Stimulated activated CD4-positive, alpha-beta T cell treated with anti-CD3 and anti-CD28 coated beads, TNF-alpha, amount 100 ng/mL, for 24 hours (primary cell): ENCODE measurements around the gene CYSTM1.

Source experiments
- DNase-seq, 3 experiments: peaks; one replicate each; pipeline ENCODE4 v3.0.0-alpha.2; 2020; ENCODE audit warnings: low read depth in 3 of 3

CYSTM1 gene

DNA sequence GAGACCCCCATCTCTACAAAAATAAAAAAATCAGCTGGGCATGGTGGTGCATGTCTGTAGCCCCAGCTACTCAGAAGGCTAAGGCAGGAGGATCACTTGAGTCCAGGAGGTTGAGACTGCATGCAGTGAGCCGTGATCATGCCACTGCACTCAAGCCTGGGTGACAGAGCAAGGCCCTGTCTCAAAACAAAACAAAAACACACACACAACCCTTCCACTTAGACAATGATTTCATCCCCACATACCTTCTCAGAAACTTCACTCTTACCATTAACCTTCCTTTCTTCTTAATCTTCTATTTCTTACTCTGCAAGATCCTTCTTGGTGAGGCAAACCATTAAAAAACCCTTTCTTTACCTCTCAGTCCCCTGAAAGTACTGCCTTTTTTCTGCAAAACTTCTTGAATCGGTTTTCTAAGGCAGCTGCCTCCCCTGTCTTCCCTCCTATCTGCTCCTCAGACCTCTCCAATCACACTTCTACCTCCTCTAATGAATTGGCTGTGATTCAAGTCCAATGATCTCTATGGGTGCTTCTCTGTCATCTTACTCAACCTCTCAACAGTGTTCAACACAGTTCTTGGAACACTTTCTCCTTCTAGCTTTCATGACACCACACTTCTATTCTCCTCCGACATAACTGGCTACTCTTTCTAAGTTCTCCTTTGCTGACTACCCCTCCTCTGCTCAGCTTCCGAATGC is 80.6 kb downstream of the CYSTM1 start:
- no peak for DNase-seq

DNA sequence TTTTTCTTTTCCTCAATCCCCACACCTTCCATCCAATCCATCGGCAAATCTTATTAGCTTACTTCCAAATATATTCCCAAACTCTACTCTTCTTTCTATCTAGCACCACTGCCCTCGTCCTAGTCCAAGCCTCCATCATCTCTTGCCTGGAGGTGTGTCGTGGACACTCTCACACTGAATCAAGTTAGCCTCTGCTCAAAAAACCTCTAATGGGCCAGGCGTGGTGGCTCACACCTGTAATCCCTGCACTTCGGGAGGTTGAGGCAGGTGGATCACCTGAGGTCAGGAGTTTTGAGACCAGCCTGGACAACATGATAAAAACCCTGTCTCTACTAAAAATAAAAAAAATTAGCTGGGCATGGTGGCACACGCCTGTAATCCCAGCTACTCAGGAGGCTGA is 81.7 kb downstream of the CYSTM1 start:
- no peak for DNase-seq

DNA sequence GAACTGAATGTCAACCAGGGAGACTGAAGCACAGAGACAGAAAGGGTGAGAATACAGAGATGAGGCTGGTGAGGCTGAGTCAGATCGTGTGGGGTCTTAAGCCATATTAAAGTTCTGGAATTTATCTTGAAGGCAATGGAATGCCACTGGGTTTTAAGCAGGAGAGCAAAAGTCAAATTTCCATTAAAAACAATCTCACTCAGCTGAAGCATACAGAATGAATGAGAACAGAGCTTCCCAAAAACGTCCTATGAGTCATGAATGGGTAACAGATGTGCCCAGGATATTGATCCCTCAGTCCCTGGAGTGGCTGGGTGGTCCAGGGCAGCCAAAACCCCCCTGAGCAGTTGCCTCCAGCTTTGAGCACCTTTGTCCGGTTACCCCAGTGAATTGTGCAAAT is 83.0 kb downstream of the CYSTM1 start:
- no peak for DNase-seq

DNA sequence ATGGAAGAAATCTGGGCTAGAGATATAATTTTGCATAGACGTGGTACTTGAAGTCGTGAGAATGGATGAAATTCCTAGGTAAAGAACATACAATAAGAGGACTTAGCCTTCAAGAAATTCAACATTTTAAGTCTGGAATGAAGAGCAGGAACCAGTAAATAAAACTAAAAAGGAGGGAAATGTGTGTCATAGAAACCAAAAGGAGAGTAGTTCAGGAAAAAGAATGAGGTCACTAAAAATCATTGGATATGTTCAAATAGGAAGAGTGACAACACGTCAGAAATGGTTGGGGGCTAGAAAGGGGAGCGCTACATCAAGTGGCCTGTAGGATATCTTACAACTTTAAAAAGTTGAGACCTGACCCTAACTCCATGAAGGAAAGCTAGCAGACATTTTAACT is 83.9 kb downstream of the CYSTM1 start:
- no peak for DNase-seq

DNA sequence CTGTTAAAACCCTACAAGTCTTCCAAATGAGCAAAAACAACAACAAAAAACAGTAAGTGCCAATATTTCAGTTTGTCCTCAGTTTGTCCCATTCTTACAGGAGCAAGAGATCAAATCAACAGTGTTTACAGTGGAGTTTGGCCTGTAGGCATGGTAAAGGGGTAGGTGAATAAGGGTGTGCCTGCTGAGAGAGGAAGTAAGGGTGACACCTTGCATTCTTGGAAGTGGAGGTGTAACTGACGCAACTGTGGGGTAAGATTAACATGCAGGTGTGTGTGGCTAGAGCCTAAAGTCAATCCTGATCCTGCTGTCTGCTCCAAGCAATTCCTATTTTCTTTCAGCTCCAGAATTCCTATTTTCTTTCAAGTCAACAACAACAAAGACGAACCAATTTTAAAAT is 84.5 kb downstream of the CYSTM1 start:
- DNase-seq: no peak

DNA sequence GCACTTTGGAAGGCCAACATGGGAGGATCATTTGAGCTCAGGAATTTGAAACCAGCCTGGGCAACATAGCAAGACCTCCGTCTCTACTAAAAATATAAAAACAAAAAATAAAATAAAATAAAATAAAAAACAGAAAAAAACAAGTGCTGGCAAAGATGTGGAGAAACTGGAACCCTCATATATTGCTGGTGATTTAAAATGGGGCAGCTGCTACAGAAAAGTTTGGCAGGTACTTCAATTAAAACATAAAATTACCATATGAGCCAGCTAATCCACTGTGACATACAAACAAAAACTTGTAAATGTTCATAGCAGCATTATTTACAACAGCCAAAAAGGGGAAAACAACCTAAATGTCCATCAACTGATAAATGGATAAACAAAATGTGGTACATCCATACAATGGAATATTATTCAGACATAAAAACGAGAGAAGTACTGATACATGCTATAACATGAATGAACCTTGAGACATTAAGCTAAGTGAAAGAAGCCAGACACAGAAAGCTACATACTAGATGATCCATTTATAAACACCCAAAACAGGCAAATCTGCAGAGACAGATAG is 85.2 kb downstream of the CYSTM1 start:
- DNase-seq: no peak

DNA sequence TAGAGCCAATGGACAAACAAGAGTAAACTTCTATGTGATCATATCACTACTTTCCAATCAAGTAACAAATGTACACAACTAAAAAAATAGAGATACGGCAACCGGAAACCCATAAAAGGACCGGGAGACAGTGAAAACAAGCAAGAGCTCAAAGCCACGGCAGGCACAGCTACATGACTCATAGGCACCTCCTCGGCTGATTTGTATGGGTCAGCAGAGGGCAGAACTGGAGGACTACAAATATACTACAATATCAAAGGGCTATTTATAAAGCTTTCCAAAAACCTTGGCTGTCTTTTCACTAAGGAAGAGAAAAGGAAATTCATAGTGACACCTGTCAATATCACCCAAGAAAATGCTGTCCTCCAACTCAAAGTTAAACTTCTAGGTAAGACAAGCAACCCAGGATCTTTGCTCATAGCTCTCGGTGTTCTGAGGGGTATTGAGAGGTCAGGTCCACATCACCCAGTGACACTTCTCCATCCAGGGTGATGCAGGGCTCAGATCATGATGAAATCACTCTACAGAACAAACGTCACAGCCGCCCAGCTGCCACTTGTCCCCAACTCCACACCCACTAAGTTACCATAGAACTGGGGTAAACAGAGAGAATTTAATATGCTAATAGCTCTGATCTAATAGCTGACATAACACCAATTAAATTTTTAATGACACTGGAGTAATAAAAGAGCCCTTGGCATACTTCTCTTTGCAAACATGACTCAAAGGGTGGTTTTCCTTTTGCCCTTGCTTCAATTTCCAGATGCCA is 86.6 kb downstream of the CYSTM1 start:
- no peak for DNase-seq

DNA sequence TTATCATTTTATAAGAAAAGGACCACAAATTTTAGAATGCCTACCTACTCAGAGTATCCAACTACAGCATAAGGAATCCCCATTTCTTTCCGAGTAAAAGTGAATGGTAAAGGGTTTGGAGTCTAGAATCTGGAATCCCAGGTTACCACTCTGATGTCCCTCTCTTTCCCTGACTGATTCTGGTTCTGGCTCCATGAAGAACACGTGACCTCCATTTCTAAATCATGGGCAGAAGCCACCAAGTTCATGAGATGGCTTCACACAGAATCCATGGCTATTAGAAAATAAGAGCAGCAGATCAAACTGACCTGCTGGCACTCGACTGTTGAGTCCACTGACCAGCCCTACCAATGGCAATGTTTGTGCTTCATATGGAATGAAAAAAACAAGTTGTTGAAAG is 87.2 kb downstream of the CYSTM1 start:
- DNase-seq: no peak

DNA sequence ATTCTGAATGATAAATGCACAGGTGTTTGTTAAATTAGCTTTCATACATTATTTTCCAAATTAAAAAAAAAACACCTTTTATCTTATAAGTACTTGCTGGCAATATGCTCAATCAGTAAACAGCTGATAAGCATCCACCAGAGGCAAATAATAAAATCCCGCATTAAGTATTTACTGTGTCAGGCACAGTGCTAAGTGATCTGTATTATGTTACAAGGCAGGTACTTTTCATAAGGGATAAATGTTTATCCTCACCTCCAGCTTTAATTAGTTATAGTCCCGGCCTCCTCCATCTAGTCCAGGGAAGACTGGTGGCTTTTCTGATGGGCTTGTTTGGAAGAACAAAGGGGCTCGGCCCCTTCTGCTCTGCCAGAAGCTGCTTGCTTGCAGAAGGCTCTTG is 87.9 kb downstream of the CYSTM1 start:
- no peak for DNase-seq

DNA sequence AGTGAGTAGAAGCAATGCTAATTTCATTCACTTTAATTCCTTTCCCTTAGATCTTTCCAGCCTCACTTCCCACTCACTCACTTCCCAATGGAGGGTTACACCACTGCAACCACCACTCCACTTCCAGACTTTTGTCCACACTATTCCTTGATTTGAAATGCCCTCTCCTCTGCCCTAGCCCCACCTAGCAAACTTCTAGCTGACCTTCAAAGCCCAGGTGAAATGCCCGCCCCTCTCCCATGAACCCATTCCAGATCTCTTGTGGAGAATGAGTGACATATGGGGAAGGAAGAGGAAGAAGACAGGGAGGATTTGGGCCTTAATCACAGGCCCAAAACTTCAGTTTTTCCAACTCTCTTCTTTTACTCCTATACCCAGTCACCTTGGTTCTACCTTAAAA is 90.9 kb downstream of the CYSTM1 start:
- DNase-seq: no peak

DNA sequence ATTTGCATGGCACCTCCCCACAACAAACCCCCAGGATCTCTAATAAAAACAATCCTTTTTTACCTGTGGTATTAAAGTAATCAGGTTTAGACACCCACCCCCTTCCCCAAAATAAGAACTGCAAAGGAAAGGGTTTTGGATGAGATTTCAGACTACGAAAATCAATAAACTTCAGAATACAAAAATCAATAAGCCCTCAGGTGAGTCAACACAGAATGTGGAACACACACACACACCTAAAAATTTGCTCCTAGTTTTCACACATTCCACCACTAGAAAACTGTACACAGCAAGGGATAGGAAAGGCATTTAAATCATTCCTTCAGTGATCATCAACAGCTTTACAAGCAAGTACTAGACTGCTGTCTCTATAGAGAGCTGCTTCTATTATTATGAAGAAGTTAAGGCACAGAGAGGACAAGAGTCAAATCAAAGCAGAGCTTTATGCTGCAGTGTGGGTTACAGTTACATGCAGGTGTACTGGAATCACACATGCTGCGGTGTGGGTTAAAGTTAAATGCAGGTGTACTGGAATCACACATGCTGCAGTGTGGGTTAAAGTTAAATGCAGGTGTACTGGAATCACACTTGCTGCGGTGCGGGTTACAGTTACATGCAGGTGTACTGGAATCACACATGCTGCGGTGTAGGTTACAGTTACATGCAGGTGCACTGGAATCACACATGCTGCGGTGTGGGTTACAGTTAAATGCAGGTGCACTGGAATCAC is 91.6 kb downstream of the CYSTM1 start:
- DNase-seq: no peak

DNA sequence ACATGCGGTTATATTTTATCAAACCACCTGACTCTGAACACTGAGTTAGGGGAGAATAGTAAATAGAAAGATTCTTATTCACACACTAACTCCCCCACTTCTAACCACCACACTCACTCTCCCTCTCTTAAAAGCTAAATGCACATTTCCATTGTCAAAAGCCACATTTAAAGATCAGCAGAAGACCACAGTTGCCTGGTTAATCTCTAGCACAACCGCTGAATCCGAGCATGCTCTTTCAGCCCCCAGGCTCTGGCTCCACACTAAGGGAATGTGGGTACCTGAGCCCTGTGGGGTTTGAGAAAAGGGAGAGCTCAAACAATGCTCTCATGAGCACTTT is 92.2 kb downstream of the CYSTM1 start:
- DNase-seq: no peak

DNA sequence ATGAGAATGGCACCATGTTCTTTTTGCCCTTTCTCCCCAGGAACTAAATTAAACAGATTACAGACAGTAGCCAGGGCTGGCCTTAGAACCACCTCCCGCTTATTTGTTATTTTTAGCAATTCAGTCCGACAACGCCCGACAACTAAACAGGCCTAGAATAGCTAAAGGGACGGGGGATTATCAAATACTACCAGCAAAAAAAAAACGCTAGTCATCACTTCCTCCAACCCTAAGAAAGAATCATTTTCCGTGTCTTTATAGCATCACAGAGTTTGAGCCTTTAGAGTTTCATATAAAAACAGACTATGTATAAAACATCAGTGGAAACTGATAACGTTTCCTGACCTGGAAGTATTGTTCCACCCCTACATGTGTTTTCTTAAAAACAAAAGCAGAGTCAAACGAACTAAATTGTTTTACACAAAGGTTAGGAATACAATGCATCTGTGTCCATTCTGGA is 92.6 kb downstream of the CYSTM1 start:
- DNase-seq: no peak

DNA sequence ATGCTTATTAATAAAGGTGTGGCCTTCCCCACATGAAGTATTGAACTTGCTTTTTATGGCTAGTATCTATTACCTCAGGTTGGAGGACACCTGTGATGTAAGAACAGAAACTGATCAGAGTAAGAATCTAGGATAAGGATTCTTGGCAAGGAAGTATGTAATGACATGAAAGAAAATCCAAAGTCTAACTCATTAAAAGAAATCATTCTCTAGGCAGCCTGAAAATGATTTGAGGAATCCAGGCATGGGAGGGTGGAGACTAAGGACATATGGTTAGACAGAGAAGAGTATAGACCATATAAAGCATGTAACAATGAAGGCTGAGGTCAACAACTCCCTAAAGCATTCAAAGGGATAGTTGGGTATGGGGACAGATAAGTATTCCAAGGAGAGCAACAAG is 95.0 kb downstream of the CYSTM1 start:
- DNase-seq: no peak

DNA sequence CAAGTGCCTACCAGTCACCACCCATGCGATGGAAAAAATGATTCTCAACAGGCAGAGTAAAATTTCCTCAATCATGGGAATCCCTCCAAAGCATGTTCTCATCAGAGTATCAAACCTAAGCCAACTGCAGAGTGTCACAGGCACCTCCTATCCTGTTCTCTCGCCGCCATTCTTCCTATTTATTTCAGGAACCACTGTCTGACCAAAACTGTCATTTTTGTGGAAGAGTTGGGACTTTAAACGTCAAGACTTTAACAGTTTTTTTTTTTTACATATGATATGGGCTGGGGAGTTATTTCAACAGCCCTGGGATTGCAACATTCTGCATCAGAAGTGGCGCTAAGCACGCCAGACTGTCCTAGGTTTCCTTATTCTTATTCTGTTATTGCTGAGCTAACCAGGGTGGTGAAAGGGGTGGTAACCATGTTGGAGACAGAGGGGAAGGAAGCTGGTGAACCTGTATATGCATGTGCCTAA is 98.5 kb downstream of the CYSTM1 start:
- no peak for DNase-seq

DNA sequence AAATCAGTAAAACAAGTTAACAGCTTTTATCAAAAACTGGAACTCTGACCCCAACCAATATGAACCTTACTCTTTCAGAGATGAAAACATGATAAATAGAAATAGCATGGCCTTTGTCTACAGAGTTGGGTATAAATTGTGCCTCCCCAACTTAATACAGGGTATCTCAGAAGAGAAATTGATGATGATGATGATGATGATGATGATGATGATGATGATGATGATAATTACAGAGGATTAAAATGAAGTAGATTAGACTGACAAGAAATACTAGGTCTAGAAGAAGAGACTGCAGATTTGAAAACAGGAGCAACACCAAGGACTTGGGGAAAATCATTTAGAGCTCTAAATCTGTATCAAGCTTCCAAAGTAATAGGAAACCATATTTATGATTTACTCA is 100.8 kb downstream of the CYSTM1 start:
- DNase-seq: no peak

DNA sequence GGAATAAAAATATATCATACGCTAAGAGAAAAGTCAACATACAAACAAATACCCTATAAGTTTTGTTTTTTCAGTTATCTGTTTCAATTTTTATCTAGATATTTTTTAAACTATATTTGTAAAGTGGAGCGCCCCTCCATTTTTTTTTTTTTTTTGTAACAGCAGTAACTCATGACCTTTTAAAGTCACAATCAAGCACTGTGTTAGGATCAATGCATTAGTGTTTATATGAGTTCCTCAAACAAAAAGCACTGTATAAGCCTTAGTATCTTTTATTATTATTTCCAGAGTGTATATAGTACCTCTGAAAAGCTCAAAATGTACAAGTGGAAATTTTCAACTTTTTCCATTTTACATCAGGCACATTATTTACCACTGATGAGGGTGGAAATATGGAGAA is 107.3 kb downstream of the CYSTM1 start:
- DNase-seq: no peak

DNA sequence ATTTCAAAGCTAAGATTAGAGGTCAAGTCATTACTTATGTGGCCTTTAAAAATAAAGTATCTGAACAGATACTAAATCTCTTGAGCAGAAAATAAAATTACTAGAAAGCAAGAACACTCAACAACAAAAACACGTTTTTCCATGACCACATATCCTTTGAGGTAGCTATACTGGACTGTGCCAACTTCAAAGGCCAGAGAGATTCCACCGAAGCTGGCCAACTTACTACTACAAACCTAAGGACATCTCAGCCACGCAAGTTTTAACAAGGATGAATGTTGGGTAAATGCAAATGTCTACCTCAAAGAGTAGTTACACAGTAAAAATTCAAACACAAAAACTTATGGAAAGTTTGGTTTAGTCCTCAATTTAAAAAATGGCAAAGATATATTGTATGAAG is 109.0 kb downstream of the CYSTM1 start:
- no peak for DNase-seq

DNA sequence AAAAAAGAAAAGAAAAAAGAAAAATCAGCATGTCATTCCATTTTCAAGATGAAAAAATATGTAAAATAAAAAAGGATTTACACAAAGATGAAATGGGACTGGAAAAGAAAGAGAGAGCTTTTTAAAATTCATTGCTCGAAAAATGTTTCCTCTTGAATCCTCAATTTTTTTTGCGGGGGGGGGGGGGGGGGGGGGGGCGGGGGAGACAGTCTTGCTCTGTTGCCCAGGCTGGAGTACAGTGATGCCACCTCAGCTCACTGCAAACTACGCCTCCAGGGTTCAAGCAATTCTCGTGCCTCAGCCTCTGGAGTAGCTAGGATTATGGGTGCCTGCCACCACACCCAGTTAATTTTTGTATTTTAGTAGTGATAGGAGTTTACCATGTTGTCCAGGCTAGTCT is 111.4 kb downstream of the CYSTM1 start:
- DNase-seq: no peak

DNA sequence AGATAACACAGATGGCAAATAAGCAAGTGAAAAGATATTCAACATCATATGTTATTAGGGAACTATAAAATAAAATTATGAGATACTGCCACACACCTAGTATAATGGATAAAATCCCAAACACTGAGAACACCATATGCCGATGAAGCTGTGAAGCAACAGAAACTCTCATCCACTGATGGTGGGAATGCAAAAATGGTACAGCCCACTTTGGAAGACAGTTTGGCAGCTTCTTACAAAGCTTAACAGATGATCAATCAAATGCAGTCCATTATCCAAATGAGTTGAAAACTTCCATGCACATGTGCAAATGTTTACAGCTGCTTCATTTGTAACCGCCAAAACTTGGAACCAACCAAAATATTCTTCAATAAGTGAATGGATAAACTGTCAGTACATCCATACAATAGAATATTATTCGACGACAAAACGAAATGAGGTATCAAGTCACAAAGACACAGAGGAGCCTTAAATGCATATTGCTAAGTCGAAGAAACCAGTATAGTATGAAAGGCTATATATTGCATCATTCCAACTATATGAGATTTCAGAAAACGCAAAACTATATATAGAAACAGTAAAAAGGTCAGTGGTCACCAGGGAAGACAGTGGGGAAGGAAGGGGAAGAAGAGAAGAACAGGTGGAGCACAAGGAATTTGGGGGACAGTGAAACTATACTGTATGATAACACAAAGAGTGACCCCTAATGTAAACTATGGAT is 113.0 kb downstream of the CYSTM1 start:
- DNase-seq: no peak

DNA sequence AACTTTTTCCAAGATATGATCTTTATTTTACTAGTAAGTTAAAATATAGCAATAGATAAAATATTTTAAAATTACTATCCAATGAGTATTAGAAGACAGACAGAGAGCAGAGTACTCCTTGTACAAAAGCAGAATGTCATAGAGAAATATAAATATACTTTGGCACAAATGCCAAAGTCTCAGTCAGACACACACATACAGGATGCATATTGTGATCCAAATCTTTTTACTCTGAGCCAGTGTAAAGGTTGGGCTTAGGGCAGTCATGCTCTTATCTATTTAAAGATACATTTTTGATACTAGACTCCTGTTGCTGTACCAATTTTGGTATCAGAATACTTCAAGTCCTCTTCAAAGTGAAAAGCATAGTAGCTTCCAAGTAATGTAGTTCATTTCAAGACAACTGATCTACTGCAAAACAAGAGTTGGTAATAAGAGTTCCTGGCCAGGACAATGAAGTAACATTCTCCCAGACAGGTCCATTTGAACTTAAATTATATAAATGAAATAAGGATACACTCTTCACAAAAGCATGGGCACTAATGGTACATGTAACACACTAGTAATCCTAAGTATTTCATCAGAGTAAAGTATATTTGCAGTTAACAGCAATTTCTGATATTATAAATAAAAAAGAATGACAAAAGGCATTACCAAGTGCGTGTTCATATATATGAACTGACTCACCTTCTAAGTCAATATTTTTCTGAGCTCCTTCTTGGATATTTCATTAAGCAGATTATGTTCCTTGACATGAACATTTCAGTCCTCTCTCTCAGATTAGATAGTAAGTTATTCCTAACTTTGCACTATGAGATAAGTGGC is 117.4 kb downstream of the CYSTM1 start:
- DNase-seq: no peak
